T-helper 9 cell (primary cell): ENCODE data around the gene PACS1.

Experiments used
- DNase-seq: peaks from one replicate; pipeline ENCODE4 v3.0.0-alpha.2; 2020

The PACS1 gene

DNA sequence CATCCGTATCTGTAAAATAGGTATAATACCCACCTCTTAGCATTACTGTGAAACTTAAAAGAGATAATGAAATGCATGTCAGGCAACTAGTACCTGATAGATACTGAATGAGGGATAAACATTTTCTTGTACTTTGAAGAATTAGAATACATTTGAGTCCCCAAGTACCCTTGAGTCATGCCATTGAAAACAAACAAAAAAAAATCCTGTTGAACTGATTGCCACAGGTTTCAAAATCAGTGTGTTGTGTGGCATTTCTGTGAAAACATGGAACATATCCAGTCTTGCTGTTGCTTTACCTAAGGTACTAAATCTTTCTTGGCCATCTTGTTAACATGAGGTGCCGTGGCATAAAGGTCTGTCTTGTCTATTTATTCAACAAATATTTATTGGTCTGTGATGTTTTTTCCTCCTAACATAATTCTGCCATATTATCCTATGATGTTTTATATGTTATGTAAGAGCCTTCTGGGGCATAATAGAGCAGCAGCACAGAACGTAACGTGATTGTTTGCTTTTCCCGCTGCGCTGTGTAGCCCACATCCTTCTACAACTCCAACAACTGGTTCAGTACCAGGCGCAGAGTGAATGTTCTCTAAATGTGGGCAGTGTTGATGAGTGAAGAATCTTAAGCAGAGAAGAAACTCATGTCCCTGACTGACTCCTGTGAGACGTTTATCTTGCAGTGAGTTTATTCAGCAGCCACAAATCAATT is 119.1 kb downstream of the PACS1 start:
- no peak for DNase-seq

DNA sequence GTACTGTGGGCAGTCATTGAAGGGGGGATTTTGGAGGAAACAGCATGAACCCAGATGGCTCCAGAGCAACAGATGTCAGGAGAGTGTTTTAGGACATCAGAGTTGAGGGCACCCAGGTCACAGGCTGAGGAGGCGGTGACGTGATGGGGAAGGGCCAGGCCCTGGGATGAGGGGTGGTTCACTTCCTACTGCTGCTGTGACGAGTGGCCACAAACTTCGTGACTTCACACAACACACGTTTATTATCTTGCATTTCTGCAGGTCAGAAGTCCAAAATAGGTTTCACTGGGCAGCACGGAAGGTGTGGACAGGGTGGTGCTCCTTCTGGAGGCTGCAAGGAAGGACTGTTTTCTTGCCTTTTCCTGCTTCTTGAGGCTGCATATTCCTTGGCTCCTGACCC is 120.7 kb downstream of the PACS1 start:
- DNase-seq = no peak

GRCh38 chr11:66192181-66192863 is 122.2 kb downstream of the PACS1 start:
- no peak for DNase-seq

- DNase-seq = no peak
Observed at GRCh38 chr11:66194391-66194790, 124.3 kb downstream of the PACS1 start.

DNA sequence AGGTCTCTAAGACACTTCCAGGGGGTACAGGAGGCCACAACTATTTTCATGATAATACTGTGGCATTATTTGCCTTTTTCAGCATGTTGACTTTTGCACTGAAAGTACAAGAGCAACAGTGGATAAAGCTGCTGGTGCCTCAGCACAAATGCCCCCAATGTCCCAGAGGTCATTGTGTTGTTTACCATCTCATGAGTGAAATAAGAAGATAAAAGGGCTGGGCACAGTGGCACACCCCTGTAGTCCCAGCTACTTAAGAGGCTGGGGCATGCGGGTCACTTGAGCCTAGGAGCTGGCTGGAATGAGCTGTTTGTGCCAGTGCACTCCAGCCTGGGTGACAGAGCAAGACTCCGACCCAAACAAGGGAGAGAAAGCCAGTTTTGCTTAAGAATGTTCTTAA is 125.8 kb downstream of the PACS1 start:
- no peak for DNase-seq

GRCh38 chr11:66203847-66204246 is 133.8 kb downstream of the PACS1 start:
- DNase-seq = no peak

- DNase-seq = no peak
Observed at GRCh38 chr11:66204412-66204811, 134.3 kb downstream of the PACS1 start.

DNA sequence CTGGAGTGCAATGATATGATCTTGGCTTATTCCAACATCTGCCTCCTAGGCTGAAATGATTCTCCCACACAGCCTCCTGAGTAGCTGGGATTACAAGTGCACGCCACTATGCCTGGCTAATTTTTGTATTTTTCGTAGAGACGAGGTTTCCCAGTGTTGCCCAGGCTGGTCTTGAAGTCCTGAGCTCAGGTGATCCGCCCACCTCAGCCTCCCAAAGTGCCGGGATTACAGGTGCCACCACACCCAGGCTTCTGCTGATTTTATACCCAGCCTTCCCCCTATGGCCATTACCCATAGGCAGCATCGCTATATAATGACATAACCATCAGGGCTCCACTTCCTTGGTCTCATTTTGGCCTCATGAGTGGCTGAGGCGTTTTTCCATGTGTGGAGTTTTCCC is 137.7 kb downstream of the PACS1 start:
- DNase-seq = no peak

- DNase-seq = no peak
Observed at GRCh38 chr11:66211100-66211499, 141.0 kb downstream of the PACS1 start.

DNA sequence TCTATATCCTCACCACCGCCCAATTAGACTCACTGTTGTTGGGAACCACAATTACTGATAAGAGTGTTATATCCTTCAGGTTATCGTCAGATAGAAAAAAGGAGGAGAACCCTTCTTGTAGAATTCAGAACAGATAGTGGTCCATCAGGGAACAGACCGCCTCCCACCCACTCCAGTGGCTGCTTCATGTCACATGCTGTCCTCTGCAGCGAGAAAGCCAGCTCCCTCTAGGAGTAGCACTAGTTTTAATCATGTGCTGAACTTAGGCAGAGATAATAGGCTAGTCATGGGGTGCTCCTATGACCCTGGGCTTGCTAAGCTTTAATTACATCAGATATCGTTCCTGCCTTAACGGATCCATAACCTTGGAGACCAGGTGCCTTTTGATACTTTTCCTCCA is 146.8 kb downstream of the PACS1 start:
- DNase-seq = no peak

GRCh38 chr11:66218036-66218435 is 148.0 kb downstream of the PACS1 start:
- no peak for DNase-seq

DNA sequence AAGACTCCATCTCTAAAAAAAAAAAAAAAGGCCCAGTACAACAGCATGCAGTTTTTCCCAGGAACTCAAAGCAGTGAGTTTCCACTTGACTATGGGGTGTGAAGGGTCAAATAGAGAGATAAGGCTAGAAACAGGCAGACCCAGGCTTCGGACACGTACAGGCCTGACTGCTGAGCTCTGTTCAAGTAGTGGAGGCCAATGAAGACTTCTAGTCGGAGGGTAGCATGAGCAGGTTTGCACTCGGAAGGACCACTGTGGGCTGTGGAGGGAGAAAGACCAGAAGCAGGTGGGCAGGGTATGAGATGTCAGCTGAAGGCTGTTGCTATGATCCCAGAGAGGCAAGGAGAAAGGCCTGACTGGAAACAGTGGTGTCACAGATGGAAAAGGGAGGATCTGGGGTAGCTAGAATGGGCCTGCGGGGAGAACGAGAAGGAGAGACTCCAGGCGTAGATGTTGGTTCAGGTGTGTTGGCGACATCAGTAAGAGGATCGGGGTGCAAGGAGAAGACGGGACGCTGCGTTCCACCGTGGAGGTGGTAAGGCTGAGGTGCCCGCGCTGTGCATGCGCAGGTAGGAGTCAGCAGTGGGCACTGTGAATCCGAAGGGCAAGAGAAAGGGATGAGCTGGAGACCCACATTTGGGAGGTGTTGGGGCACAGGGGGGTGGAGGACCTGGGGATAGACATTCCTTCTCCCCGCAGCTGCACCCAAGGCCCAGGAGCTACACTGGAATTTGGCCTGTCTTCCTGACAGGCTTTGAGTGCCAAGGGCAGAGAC is 149.0 kb downstream of the PACS1 start:
- no peak for DNase-seq

GRCh38 chr11:66219846-66220565 is 149.9 kb downstream of the PACS1 start:
- no peak for DNase-seq

DNA sequence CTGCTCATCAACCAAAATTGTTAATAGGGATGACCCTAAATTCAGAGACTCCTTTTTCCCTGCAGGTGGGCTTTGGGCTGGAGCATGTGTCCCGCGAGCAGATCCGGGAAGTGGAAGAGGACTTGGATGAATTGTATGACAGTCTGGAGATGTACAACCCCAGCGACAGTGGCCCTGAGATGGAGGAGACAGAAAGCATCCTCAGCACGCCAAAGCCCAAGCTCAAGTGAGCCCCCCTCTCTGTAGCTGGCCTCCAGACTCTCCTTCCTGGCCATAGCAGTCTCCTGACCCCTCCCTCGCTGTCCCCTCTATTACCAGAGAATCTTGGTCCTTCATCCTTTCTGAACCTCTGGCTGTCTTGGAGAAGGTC is 150.5 kb downstream of the PACS1 start:
- DNase-seq = no peak

DNA sequence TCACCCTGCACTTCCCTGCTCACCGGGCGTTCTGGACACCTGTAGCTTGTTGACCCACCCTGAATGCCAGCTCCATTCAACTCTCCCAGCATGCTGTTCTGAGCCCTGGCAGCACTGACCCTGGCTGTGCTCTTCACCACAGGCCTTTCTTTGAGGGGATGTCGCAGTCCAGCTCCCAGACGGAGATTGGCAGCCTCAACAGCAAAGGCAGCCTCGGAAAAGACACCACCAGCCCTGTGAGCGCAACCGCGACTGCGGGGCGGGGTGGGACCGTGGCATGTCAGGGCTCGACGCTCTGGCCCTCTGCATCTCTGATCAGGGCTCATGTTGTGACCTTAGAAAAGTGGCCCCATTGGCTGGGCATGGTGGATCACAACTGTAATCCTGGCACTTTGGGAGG is 150.9 kb downstream of the PACS1 start:
- DNase-seq = no peak

DNA sequence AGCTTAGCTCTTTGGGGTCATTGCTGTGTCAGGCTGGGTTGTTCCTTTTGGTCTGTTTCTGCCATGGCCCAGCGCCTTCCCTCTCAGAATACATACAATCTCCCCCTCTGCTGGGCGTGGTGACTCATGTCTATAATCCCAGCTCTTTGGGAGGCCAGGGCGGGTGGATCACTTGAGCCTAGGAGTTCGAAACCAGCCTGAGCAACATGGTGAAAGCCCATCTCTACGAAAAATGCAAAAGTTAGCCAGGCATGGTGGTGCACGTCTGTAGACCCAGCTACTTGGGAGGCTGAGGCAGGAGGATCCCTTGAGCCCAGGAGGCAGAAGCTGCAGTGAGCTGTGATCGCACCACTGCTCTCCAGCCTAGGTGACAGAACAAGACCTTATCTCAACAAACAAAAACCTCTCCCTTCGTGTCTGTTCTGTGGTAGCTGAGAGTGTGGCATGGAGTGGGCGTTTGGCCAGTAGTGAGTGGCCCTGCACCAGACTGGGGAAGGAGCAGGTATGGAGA is 151.7 kb downstream of the PACS1 start:
- no peak for DNase-seq

DNA sequence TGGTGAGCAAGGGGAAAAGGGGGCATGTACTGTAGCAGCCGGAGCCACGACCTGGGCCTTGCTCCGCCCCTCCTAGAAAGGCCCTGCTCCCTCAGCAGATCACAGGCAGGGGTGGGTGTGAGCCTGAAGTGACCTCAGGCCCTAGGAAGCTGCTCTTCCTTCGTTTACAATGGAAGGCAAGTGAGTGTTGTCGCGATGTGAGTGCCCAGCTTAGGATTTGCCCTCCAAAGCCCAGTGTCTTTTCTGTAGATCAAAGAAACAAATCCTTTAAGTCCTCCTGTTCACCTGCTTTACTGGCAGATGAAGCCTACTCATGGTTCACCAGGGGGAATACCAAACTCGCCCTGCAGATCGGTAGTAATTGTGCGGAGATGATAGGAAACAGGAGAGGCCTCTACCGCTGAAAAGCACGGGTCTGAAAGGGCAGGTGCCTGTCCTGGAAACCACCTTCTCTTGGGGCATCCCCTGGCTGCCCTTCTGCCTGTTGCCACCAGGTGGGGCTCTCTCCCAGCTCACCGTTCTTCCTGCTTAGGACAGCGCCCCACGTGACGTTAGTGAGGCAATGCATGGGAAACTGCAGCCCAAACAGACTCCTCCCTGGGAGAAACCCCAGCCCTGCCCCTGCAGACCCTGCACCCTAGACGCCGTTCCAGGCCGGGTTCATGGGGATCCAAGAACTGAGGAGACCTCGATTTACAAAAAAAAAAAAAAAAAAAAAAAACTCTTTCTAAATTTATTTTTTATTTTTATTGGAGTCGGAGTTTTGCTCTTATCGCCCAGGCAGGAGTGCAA is 152.5 kb downstream of the PACS1 start:
- peak; percentile 90 for DNase-seq

DNA sequence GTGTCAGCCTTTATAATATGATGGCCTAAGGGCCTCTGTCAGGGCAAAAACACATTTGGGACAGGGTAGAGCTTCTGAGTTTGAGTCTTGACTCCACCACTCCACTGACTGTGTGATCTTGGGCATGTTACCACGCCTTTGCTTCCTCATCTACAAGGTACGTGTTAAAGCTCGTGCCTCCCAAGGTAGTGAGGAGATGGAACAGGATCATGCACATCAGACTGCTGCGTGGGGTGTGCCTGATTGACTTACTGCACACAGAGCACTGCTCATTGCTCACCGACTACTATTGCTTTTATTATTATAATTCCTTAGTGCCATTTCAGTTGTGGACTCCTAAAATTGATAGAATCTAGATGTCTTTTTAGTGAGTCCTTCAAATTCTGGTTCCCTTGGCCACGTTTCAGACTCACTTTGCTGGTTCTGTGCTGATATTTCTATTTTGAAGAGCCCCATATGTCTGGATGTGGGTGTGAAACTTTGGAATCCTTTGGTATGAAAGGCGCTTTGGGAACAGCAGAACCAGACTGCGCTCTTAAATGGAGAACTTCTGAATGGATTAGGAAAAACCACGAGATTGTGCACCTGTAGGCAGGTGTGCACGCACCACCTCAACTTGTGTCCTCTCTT is 154.3 kb downstream of the PACS1 start:
- no peak for DNase-seq

DNA sequence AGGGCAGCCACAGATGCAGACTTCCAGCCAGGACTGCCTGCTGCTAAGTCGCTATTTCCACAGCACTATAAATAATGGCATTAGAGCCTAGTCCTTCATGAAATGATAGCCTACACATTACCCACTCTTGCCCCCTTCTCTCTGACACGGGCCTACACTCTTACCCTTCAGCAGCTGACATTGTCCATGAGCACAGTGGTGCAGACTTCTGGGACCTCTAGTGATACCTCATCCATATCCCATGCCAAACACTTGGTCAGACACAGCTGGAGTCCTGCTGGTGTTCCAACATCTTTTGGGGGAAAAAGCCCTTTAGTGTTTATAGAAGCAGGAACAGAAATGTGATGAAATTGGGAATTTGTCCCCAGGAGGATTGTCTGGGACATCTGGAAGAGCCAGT is 155.0 kb downstream of the PACS1 start:
- DNase-seq = no peak

DNA sequence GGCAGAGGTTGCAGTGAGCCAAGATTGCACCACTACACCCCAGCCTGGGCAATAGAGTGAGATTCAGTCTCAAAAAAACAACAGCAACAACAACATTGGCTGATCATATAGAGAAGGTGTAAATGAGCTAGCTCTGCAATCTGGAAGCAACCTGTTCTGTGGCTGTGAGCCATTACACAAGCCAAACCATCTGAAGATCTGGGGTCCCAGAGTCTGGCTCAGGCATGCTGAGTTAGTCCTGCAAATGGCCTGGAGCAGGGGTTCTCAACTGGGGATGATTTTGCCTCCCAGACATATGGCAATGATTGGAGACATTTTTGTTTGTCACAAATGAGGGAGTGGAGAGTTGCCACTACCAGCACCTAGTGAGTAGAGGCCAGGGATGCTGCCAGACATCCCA is 156.0 kb downstream of the PACS1 start:
- DNase-seq = no peak

DNA sequence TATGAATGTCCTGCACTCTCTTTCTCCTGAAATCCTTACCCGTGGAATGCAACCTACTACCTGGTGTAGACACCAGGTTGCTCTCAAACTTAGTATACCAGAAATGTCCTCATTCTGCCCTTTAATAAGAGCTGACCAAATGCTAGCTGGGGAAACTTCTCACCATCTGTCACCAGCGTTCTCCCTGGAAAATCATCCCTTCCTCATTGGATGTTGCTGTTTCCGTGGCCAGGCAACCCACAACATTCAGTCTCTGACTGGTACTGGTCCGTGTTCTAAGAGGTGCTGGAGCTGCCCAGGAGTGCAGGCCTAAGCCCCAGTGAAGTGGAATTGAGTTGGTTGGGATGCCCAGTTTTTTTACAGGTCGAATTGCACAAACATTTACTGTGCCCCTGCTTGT is 157.6 kb downstream of the PACS1 start:
- DNase-seq = no peak

GRCh38 chr11:66228521-66228920 is 158.4 kb downstream of the PACS1 start:
- DNase-seq = no peak
